GM21381 (cell line): ENCODE results near the gene FPGT.
"Not testable (repeated sequence)": the region's sequence is repeated elsewhere in the genome, so short reads cannot be mapped to it uniquely, and the experiment has no call there.

Source experiments
- ATAC-seq: cut with Tn5 transposase; IDR thresholded peaks from one replicate; pipeline ENCODE4 v1.9.1; 2021; ENCODE audit warnings: mild to moderate bottlenecking, moderate library complexity; ENCODE audit not compliant: unreplicated experiment

The FPGT gene

DNA sequence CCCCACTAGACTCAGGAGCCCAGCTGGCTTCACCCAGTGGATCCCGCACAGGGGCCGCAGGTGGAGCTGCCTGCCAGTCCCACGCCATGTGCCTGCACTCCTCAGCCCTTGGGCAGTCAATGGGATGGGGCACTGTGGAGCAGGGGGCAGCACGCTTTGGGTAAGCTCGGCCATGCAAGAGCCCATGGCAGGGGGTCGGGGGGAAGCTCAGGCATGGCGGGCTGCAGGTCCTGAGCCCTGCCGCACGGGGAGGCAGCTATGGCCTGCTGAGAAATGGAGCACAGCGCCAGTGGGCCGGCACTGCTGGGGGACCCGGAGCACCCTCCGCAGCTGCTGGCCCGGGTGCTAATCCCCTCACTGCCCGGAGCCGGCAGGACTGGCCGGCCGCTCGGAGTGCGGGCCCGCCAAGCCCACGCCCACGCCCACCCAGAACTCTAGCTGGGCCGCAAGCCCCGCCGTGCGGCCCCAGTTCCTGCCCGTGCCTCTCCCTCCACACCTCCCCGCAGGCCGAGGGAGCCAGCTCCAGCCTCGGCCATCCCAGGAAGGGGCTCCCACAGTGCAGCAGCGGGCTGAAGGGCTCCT, 55.3 kb downstream of the FPGT start:
- not testable (repeated sequence) for ATAC-seq
